Breast epithelium (tissue), 3 donors: ENCODE data around the gene OCEL1.

Experiments used
- POLR2A ChIP-seq: fragments of 450-650 bp; IDR thresholded peaks from one replicate; pipeline ENCODE4 v1.6.1; 2016; ENCODE audit warnings: antibody characterized with exemption, mild to moderate bottlenecking, moderate library complexity
- POLR2AphosphoS5 ChIP-seq, 3 donors: sonication (generic); formaldehyde crosslinking; IDR thresholded peaks; one replicate each; pipeline ENCODE4 v1.6.1; 2017; ENCODE audit warnings: antibody characterized with exemption in 3 of 3

- TF ChIP-seq POLR2AphosphoS5 (IDR thresholded peaks at IDR 0.05) (no peak), POLR2A (no peak)
Observed at GRCh38 chr19:17246681-17247425, 20.8 kb downstream of the OCEL1 start.
